T1000 (cell line): ENCODE results near the gene OSBPL5.

Experiments
- DNase-seq: peaks from one replicate; lab custom pipeline; 2025; ENCODE audit warnings: mixed read lengths; lab: John Stamatoyannopoulos, UW

OSBPL5 gene

GRCh38 chr11:3133261-3134217, 31.6 kb downstream of the OSBPL5 start:
- DNase-seq: no peak

DNA sequence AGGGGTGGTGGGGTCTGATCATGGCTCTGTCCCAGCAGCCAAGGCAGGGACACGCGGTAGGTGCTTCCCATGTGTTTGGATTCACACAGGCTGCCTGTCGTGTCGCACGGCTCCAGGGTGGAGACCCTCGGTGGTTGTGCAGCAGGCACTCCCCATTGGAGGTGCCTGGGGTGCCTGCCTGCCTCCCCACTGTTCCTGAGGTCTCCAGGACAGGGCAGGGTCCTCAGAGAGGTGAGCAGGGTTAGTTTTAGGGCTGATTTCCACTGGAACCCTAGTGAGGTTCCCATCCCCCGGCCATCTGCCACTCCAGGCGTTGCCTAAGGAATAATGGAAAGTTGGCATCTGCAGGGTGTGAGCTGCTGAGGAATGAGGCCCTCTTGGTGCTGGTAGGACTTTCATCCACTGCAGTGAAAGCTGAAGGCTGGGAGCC, 32.3 kb downstream of the OSBPL5 start:
- no peak for DNase-seq

GRCh38 chr11:3132271-3132781, 32.8 kb downstream of the OSBPL5 start:
- no peak for DNase-seq

DNA sequence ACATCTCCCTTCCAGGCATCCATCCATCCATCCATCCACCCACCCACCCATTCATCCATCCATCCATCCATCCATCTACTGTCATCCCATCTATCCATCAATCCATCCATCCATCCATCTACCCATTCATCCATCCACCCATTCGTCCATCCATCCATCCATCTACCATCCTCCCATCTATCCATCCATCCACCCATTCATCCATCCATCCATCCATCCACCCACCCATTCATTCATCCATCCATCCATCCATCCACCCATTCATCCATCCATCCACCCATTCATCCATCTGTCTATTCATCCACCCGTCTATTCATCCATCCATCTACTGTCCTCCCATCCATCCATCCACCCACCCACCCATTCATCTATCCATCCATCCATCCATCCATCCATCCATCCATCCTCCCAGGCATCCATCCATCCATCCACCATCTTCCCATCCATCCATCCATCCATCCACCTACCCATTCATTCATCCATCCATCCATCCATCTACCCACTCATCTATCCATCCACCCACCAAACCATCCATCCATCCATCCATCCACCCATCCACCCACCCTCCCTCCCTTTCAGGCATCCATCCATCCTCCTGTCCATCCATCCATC, 33.7 kb downstream of the OSBPL5 start:
- no peak for DNase-seq

- DNase-seq: no peak
Observed at GRCh38 chr11:3130269-3131071, 34.6 kb downstream of the OSBPL5 start.

- DNase-seq: no peak
Observed at GRCh38 chr11:3129591-3130268, 35.4 kb downstream of the OSBPL5 start.

- no peak for DNase-seq
Observed at GRCh38 chr11:3129181-3129590, 35.9 kb downstream of the OSBPL5 start.

GRCh38 chr11:3128356-3129180, 36.5 kb downstream of the OSBPL5 start:
- no peak for DNase-seq

GRCh38 chr11:3127706-3128355, 37.3 kb downstream of the OSBPL5 start:
- no peak for DNase-seq

- DNase-seq: no peak
Observed at GRCh38 chr11:3126901-3127691, 38.0 kb downstream of the OSBPL5 start.

DNA sequence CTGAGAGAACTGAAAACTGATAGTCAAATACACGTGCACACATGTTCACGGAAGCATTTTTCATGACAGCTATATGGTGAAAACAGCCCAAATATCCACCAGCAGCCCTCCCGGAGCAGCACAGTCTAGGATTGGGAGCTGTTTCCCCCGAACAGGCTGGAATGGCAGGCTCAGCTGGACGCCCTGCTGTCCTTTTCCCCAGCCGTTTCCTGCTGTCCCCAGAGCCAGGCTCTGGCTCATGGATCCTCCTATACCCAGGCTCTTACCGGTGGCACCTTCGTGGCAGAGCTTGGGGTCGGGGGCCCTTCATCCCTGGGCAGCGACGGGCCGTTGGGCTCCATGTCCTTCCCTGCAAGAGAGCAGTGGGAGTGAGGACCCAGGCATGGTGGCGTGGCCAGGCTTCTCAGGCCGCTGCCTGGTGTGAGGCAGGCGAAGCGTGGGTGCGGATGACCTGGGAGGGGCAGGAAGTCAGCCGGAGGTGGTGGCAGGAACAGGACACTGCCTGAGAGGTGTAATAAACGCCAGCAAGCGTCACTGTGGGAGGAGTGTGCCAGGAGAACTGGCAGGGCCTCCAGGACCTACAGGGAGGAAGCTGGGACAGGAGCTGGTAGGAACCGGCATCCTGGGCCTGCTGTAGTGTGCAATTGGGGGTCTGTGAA, 38.8 kb downstream of the OSBPL5 start:
- no peak for DNase-seq

GRCh38 chr11:3124821-3125220, 40.3 kb downstream of the OSBPL5 start:
- DNase-seq: no peak

GRCh38 chr11:3123761-3124733, 41.1 kb downstream of the OSBPL5 start:
- DNase-seq: peak; percentile 76

DNA sequence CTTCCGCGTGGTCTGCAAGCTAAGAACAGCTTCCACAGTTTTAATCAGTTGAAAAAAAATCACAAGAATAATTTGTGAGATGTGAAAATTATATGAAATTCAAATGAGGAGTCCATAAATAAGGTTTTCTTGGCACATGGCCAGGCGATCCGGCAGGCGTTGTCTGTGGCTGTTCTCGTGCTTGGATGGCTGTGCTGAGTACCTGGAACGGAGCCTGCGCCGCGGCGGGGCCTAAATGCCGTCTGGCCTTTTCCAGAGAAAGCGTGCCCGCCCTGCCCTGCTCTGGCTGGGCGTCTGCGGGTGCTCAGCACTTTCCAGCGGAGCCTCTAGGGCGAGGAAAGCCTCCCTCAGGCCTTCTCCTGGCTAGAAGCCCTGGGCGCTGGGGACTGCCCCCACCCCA, 41.8 kb downstream of the OSBPL5 start:
- DNase-seq: no peak

GRCh38 chr11:3122775-3123201, 42.3 kb downstream of the OSBPL5 start:
- DNase-seq: no peak

GRCh38 chr11:3121931-3122774, 43.0 kb downstream of the OSBPL5 start:
- DNase-seq: no peak

GRCh38 chr11:3121416-3121815, 43.7 kb downstream of the OSBPL5 start:
- no peak for DNase-seq
